ENCODE data around the gene PMM1. TPM values are rescaled to one million over a fixed set of nuclear protein-coding genes. Genes with fewer than 3 reads are reported as not detected.
A peak's percentile ranks its signal among the peaks of the same experiment; 100 is the strongest.
"Not testable (repeated sequence)": the region's sequence is repeated elsewhere in the genome, so short reads cannot be mapped to it uniquely, and the experiment has no call there.

PMM1 gene
- total and polyA plus RNA-seq, 5 donors = 12.6 to 21.4 (median 19.1) TPM

- Histone ChIP-seq H3K4me1 (ENCODE audit: control insufficient read depth, insufficient read depth, low read length) (no peaks in the 10 kb centered on the region), H3K9me3 (ENCODE audit: control insufficient read depth, low read length) (no peaks in the 10 kb centered on the region), H3K4me3 (ENCODE audit: low read length) (no peak overlapping the region), H3K27ac (ENCODE audit: low read length) (peak overlapping the region; percentile 34), H3K27me3 (ENCODE audit: control insufficient read depth, insufficient read depth) (no peaks in the 10 kb centered on the region)
- intact Hi-C loops (cut with DNase I) = no loop called here
- 40% methylated on average over 2 of the region's 2 CpGs for WGBS
- DNase-seq (no peak), ATAC-seq (no peak)
These were observed 8.0 kb upstream of the PMM1 start for GRCh38 chr22:41597635-41597953.

- peak overlapping the region; percentile 34 for H3K27ac ChIP-seq (ENCODE audit: low read length)
- WGBS = 47% methylated on average over 13 of the region's 13 CpGs
- no peaks in the 10 kb centered on the region for H3K9me3 ChIP-seq (ENCODE audit: control insufficient read depth, low read length)
- DNase-seq (peak; percentile 52 to 83 (median 82)), ATAC-seq (peak; percentile 77 to 84)
- H3K27me3 ChIP-seq (ENCODE audit: control insufficient read depth, insufficient read depth) = no peaks in the 10 kb centered on the region
- intact Hi-C loops (cut with DNase I) = no loop called here
- H3K4me1 ChIP-seq (ENCODE audit: control insufficient read depth, insufficient read depth, low read length) = no peaks in the 10 kb centered on the region
- H3K4me3 ChIP-seq (ENCODE audit: low read length) = no peak overlapping the region
These were observed 7.4 kb upstream of the PMM1 start for GRCh38 chr22:41596776-41597634.

GRCh38 chr22:41595703-41596102 is 6.1 kb upstream of the PMM1 start:
- Histone ChIP-seq H3K9me3 (ENCODE audit: control insufficient read depth, low read length) (no peaks in the 10 kb centered on the region), H3K4me1 (ENCODE audit: control insufficient read depth, insufficient read depth, low read length) (no peaks in the 10 kb centered on the region), H3K27me3 (ENCODE audit: control insufficient read depth, insufficient read depth) (no peaks in the 10 kb centered on the region), H3K4me3 (ENCODE audit: low read length) (no peak overlapping the region), H3K27ac (ENCODE audit: low read length) (no peak overlapping the region)
- intact Hi-C loops (cut with DNase I) = no loop called here
- ATAC-seq (no peak), DNase-seq (no peak)
- 88% methylated on average over 5 of the region's 5 CpGs for WGBS

DNA sequence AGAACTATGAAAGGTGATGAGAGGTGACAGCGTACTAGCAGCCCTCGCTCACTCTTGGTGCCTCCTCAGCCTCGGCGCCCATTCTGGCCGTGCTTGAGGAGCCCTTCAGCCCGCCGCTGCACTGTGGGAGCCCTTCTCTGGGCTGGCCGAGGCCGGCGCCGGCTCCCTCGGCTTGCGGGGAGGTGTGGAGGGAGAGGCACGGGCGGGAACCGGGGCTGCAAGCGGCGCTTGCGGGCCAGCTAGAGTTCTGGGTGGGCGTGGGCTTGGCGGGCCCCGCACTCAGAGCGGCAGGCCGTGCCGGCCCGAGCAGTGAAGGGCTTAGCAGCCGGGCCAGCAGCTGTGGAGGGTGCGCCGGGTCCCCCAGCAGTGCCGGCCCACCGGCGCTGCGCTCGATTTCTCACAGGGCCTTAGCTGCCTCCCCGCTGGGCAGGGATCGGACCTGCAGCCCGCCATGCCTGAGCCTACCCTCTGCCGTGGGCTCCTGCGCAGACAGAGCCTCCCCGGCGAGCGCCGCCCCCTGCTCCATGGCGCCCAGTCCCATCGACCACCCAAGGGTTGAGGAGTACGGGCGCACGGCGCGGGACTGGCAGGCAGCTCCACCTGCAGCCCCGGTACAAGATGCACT is 3.8 kb upstream of the PMM1 start:
- 96% methylated on average over 51 of the region's 51 CpGs for WGBS
- H3K27ac ChIP-seq (ENCODE audit: low read length); H3K4me3 ChIP-seq (ENCODE audit: low read length); intact Hi-C loops (cut with DNase I); H3K9me3 ChIP-seq (ENCODE audit: control insufficient read depth, low read length); ATAC-seq; H3K4me1 ChIP-seq (ENCODE audit: control insufficient read depth, insufficient read depth, low read length); H3K27me3 ChIP-seq (ENCODE audit: control insufficient read depth, insufficient read depth): not testable (repeated sequence)
- peak in 1 of 3 donors; percentile 61 for DNase-seq

GRCh38 chr22:41587347-41587723 is 2.3 kb downstream of the PMM1 start:
- H3K27ac ChIP-seq (ENCODE audit: low read length) = no peak overlapping the region
- WGBS = 97% methylated on average over 7 of the region's 7 CpGs
- intact Hi-C loops (cut with DNase I) = no loop called here
- no peak overlapping the region for H3K4me3 ChIP-seq (ENCODE audit: low read length)
- H3K9me3 ChIP-seq (ENCODE audit: control insufficient read depth, low read length) = no peaks in the 10 kb centered on the region
- ATAC-seq (no peak), DNase-seq (no peak)
- H3K27me3 ChIP-seq (ENCODE audit: control insufficient read depth, insufficient read depth) = no peaks in the 10 kb centered on the region
- no peaks in the 10 kb centered on the region for H3K4me1 ChIP-seq (ENCODE audit: control insufficient read depth, insufficient read depth, low read length)

GRCh38 chr22:41585898-41586297 is 3.7 kb downstream of the PMM1 start:
- ATAC-seq (no peak), DNase-seq (no peak)
- H3K4me1 ChIP-seq (ENCODE audit: control insufficient read depth, insufficient read depth, low read length) = no peaks in the 10 kb centered on the region
- no peak overlapping the region for H3K4me3 ChIP-seq (ENCODE audit: low read length)
- WGBS = 95% methylated on average over 7 of the region's 7 CpGs
- H3K27ac ChIP-seq (ENCODE audit: low read length) = no peak overlapping the region
- H3K27me3 ChIP-seq (ENCODE audit: control insufficient read depth, insufficient read depth) = no peaks in the 10 kb centered on the region
- H3K9me3 ChIP-seq (ENCODE audit: control insufficient read depth, low read length) = no peaks in the 10 kb centered on the region
- intact Hi-C loops (cut with DNase I) = no loop called here

DNA sequence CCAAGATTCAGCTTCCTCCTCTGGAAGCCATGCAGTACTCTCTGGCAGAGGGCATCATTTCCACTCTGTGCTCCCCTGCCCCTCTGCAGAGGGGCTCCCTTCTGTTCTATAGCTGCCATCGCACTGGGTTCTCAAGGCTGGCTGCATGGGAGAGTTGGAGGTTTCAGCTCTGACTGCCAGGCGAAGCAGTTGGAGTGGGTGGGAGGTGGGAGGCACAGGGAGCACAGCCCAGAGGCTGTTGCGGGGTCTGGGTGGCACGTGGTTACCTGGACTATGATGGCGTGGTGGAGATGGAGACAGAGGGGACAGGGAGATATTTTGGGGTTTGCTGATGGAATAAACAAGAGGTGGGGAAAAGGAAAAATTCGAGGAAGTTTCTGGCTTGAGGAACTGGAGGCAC is 4.8 kb downstream of the PMM1 start:
- no peaks in the 10 kb centered on the region for H3K9me3 ChIP-seq (ENCODE audit: control insufficient read depth, low read length)
- H3K27me3 ChIP-seq (ENCODE audit: control insufficient read depth, insufficient read depth) = no peaks in the 10 kb centered on the region
- DNase-seq = peak in 1 of 3 donors; percentile 8
- no peaks in the 10 kb centered on the region for H3K4me1 ChIP-seq (ENCODE audit: control insufficient read depth, insufficient read depth, low read length)
- WGBS = 94% methylated on average over 6 of the region's 6 CpGs
- intact Hi-C loops (cut with DNase I) = no loop called here
- ATAC-seq = no peak
- H3K27ac ChIP-seq (ENCODE audit: low read length) = no peak overlapping the region
- no peak overlapping the region for H3K4me3 ChIP-seq (ENCODE audit: low read length)

GRCh38 chr22:41582694-41583093 is 6.9 kb downstream of the PMM1 start:
- Histone ChIP-seq H3K4me1 (ENCODE audit: control insufficient read depth, insufficient read depth, low read length) (peaks cover 2% of the 10 kb centered on the region), H3K9me3 (ENCODE audit: control insufficient read depth, low read length) (no peaks in the 10 kb centered on the region), H3K4me3 (ENCODE audit: low read length) (no peak overlapping the region), H3K27me3 (ENCODE audit: control insufficient read depth, insufficient read depth) (no peaks in the 10 kb centered on the region), H3K27ac (ENCODE audit: low read length) (no peak overlapping the region)
- intact Hi-C loops (cut with DNase I) = no loop called here
- ATAC-seq (no peak), DNase-seq (peak in 1 of 3 donors; percentile 38)
- 58% methylated on average over 8 of the region's 8 CpGs for WGBS

DNA sequence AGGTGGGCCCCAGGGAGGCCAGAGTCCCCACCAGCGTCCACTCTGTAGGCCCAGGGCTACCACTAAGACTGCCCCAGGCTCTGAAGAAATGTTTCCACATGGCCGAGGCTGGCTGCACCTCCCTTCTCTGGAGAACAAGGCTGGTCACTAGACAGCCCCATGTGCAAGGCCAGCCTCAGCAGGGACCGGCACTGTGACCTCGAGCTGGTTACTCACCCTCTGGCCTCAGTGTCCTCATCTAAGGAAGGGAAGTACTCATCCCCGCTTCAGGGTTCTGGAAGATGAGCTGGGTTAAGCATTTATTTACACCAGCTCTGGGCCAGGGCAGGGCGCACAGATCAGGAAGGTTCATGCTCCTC is 9.7 kb downstream of the PMM1 start:
- Histone ChIP-seq H3K27me3 (ENCODE audit: control insufficient read depth, insufficient read depth) (no peaks in the 10 kb centered on the region), H3K9me3 (ENCODE audit: control insufficient read depth, low read length) (no peaks in the 10 kb centered on the region), H3K4me3 (ENCODE audit: low read length) (no peak overlapping the region), H3K4me1 (ENCODE audit: control insufficient read depth, insufficient read depth, low read length) (peaks cover 2% of the 10 kb centered on the region), H3K27ac (ENCODE audit: low read length) (no peak overlapping the region)
- no peak for ATAC-seq
- intact Hi-C loops (cut with DNase I) = no loop called here
- DNase-seq = no peak
- WGBS = 83% methylated on average over 6 of the region's 6 CpGs

DNA sequence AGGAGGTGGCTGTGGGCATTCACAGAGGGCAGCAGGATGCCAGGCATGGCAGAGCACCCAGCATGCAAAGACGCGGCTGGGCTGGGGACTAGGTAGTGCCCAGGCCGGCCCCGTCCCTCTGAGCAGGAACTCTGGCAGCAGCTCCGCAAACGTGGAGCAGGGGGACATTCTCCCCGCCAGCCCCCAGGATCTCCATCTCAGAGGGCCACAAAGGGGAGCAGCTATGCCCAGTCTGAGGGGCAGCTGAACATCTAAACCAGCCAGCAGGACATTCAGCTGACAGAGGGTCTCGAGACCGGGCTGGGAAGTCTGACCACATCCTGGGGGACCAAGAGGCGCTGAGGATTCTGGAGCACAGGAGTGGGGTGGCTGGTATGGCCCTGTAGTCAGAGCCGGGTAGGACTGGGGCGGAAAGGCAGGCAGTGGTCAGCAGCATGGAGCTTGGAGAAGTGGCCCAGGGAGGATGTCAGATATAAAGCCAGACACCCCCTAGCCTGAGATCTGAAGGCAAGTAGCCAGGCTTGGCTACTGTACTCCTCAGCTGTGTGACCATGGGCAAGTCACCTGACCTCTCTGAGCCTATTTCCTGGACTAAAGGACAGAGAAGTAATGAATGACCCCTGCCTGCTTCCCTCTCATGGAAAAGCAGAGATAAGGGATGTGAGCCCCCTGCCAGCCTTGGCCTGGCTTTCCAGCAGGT is 10.2 kb downstream of the PMM1 start:
- ATAC-seq (no peak), DNase-seq (peak in 1 of 3 donors; percentile 45)
- Histone ChIP-seq H3K27me3 (ENCODE audit: control insufficient read depth, insufficient read depth) (no peaks in the 10 kb centered on the region), H3K27ac (ENCODE audit: low read length) (no peak overlapping the region), H3K4me1 (ENCODE audit: control insufficient read depth, insufficient read depth, low read length) (peaks cover 5% of the 10 kb centered on the region), H3K9me3 (ENCODE audit: control insufficient read depth, low read length) (no peaks in the 10 kb centered on the region), H3K4me3 (ENCODE audit: low read length) (no peak overlapping the region)
- 90% methylated on average over 12 of the region's 12 CpGs for WGBS
- intact Hi-C loops (cut with DNase I) = no loop called here

GRCh38 chr22:41578818-41579217 is 10.8 kb downstream of the PMM1 start:
- H3K27me3 ChIP-seq (ENCODE audit: control insufficient read depth, insufficient read depth) = no peaks in the 10 kb centered on the region
- intact Hi-C loops (cut with DNase I) = no loop called here
- H3K4me3 ChIP-seq (ENCODE audit: low read length) = no peak overlapping the region
- peaks cover 5% of the 10 kb centered on the region for H3K4me1 ChIP-seq (ENCODE audit: control insufficient read depth, insufficient read depth, low read length)
- no peak overlapping the region for H3K27ac ChIP-seq (ENCODE audit: low read length)
- ATAC-seq (no peak), DNase-seq (no peak)
- H3K9me3 ChIP-seq (ENCODE audit: control insufficient read depth, low read length) = no peaks in the 10 kb centered on the region
- 89% methylated on average over 9 of the region's 9 CpGs for WGBS

Data from right cardiac atrium (tissue), 5 donors.